HK-2 (cell line): ENCODE measurements around the gene RSU1.

Source experiments
- DNase-seq: peaks from one replicate; pipeline ENCODE4 v3.0.0-alpha.2; 2018; ENCODE audit not compliant: unreplicated experiment

The RSU1 gene

GRCh38 chr10:16674147-16674703, 143.0 kb downstream of the RSU1 start:
- DNase-seq, result no peak

- DNase-seq, result no peak
These were observed 143.8 kb downstream of the RSU1 start for GRCh38 chr10:16673443-16673842.

GRCh38 chr10:16663444-16663843, 153.8 kb downstream of the RSU1 start:
- no peak for DNase-seq

- DNase-seq, result no peak
These were observed 154.3 kb downstream of the RSU1 start for GRCh38 chr10:16662923-16663322.

GRCh38 chr10:16656895-16657294, 160.3 kb downstream of the RSU1 start:
- no peak for DNase-seq

GRCh38 chr10:16653224-16653623, 164.0 kb downstream of the RSU1 start:
- no peak for DNase-seq

GRCh38 chr10:16652154-16652553, 165.1 kb downstream of the RSU1 start:
- no peak for DNase-seq

GRCh38 chr10:16649757-16650156, 167.5 kb downstream of the RSU1 start:
- no peak for DNase-seq

- DNase-seq, result no peak
These were observed 168.9 kb downstream of the RSU1 start for GRCh38 chr10:16648366-16648765.

- DNase-seq, result no peak
These were observed 170.8 kb downstream of the RSU1 start for GRCh38 chr10:16646181-16647059.

- no peak for DNase-seq
These were observed 173.1 kb downstream of the RSU1 start for GRCh38 chr10:16644146-16644545.

- DNase-seq, result no peak
These were observed 173.7 kb downstream of the RSU1 start for GRCh38 chr10:16643502-16643901.

- no peak for DNase-seq
These were observed 177.1 kb downstream of the RSU1 start for GRCh38 chr10:16640153-16640552.

GRCh38 chr10:16639471-16639870, 177.8 kb downstream of the RSU1 start:
- no peak for DNase-seq

- DNase-seq, result no peak
These were observed 184.2 kb downstream of the RSU1 start for GRCh38 chr10:16632996-16633395.

GRCh38 chr10:16626697-16627096, 190.5 kb downstream of the RSU1 start:
- no peak for DNase-seq

- no peak for DNase-seq
These were observed 204.3 kb downstream of the RSU1 start for GRCh38 chr10:16612981-16613355.

GRCh38 chr10:16612115-16612980, 204.9 kb downstream of the RSU1 start:
- peak; percentile 14 for DNase-seq

- no peak for DNase-seq
These were observed 206.2 kb downstream of the RSU1 start for GRCh38 chr10:16611037-16611436.

- no peak for DNase-seq
These were observed 208.0 kb downstream of the RSU1 start for GRCh38 chr10:16609211-16609610.

GRCh38 chr10:16606923-16607322, 210.3 kb downstream of the RSU1 start:
- no peak for DNase-seq

GRCh38 chr10:16606421-16606820, 210.8 kb downstream of the RSU1 start:
- DNase-seq, result no peak

GRCh38 chr10:16603308-16603707, 213.9 kb downstream of the RSU1 start:
- DNase-seq, result no peak
